Measurements from ENCODE around the gene PASK. TPM values are rescaled to one million over a fixed set of nuclear protein-coding genes. Genes with fewer than 3 reads are reported as not detected.
A peak's percentile ranks its signal among the peaks of the same experiment; 100 is the strongest.

The PASK gene
- total and polyA plus RNA-seq, 2 donors from 2014 or later, result 3.1 to 26.0 TPM

DNA sequence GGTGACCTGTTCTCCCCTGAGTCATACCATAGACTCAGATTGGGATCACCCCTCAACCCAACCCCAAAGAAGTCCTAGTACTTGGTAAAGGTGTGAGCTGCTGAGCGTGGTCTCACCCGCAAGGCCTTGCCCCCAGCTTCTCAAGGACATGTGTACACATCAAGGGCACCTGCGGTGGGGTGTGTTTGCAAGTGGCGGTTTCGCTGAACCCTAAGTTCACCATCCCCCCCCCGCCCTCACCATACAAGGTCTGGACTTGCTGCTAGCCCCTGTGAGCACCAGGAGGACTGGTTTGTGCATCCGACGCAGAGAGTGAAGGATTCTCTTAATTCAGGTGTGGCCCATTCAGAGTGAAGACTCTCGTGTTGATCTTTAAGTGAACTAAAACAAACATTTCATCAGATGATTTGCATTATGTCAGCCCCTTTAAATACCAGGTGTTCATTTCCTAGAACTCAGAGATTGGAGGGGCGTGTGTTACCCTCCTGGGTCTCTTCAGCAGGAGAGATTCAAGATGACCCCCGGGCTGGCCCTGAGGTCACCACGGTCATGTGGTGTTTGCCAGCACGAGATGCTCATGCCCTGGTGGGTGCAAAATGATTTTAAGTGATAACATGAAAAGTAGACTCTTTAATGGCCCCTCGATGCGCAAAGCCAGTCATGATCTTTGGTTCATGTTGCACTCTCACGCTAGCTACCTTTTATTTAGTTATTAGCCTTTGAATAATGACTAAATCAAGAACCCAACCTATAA lies 75.0 kb downstream of the PASK start:
- H3K9me3 ChIP-seq (ENCODE audit: control insufficient read depth in 2 of 3, insufficient read depth in 1 of 3, low read length in 3 of 3), result no peaks in the 10 kb centered on the region
- no peak overlapping the region for H3K4me3 ChIP-seq (ENCODE audit: low read length in 3 of 3)
- no peak overlapping the region for H3K9ac ChIP-seq (ENCODE audit: low read length in 3 of 3)
- FAIRE-seq (no peak), DNase-seq (peak in 1 of 5 donors; percentile 39)
- H3K4me1 ChIP-seq (ENCODE audit: control insufficient read depth in 2 of 3, insufficient read depth in 2 of 3, low read depth in 1 of 3, low read length in 3 of 3), result no peaks in the 10 kb centered on the region
- peaks cover 0 to 13% (median 6%) of the 10 kb centered on the region in 3 donors for H3K36me3 ChIP-seq (ENCODE audit: control insufficient read depth in 2 of 3, insufficient read depth in 3 of 3, low read length in 3 of 3)
- TF ChIP-seq, protein P1, sequence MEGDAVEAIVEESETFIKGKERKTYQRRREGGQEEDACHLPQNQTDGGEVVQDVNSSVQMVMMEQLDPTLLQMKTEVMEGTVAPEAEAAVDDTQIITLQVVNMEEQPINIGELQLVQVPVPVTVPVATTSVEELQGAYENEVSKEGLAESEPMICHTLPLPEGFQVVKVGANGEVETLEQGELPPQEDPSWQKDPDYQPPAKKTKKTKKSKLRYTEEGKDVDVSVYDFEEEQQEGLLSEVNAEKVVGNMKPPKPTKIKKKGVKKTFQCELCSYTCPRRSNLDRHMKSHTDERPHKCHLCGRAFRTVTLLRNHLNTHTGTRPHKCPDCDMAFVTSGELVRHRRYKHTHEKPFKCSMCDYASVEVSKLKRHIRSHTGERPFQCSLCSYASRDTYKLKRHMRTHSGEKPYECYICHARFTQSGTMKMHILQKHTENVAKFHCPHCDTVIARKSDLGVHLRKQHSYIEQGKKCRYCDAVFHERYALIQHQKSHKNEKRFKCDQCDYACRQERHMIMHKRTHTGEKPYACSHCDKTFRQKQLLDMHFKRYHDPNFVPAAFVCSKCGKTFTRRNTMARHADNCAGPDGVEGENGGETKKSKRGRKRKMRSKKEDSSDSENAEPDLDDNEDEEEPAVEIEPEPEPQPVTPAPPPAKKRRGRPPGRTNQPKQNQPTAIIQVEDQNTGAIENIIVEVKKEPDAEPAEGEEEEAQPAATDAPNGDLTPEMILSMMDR (IDR thresholded peaks at IDR 0.05; ENCODE audit: borderline replicate concordance, extremely low read depth, insufficient read depth), result no peak
- intact Hi-C loops (cut with DNase I), result no loop called here
- no peaks in the 10 kb centered on the region for H3K27me3 ChIP-seq (ENCODE audit: control insufficient read depth, insufficient read depth, low read length)
- no peak overlapping the region for H3K27ac ChIP-seq (ENCODE audit: low read depth in 2 of 2, low read length in 2 of 2)

DNA sequence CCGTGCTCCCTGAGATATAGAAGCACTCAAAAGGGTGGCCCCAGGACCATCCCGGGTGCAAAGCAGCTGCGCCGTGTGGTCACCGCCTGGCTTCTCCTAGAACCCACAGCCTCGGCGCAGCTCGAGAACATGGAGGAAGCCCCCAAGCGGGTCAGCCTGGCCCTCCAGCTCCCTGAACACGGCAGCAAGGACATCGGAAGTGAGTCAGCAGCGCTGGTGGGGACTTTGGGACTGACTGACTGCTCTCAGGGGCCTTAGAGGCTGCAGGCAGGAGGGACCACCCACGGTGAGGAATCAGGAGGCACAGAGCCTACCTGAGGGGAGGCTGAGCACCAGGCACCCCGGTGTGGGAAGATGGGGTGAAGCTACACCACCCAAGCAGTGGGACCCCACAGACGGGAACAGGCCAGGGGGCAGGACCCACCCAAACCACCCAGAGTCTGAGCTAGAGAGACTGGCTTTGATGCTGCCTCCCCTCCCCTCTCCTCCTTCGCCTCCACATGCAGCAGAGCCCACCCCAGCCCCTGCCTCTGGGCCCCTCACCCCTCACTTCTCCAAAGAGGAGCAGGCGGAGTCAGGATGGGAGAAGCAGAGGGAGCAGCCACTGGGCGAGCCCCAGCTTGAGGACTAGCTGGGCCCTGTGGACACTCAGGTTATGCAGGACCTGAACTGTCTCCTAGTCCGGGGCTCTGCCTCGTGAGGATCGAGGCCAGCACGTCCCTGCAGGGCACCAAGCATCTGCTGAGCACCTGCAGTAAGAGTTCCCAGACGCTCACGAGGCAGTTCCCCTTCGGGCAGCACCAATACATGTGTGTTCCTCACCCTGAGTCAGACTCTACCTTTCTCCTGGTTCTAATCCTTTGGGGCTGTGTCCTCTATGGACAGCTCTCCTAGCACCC lies 75.9 kb downstream of the PASK start:
- FAIRE-seq (no peak), DNase-seq (peak in 1 of 5 donors; percentile 61)
- intact Hi-C loops (cut with DNase I), result no loop called here
- H3K4me3 ChIP-seq (ENCODE audit: low read length in 3 of 3), result no peak overlapping the region
- no peak overlapping the region for H3K27ac ChIP-seq (ENCODE audit: low read depth in 2 of 2, low read length in 2 of 2)
- no peaks in the 10 kb centered on the region for H3K4me1 ChIP-seq (ENCODE audit: control insufficient read depth in 2 of 3, insufficient read depth in 2 of 3, low read depth in 1 of 3, low read length in 3 of 3)
- H3K27me3 ChIP-seq (ENCODE audit: control insufficient read depth, insufficient read depth, low read length), result no peaks in the 10 kb centered on the region
- no peaks in the 10 kb centered on the region for H3K9me3 ChIP-seq (ENCODE audit: control insufficient read depth in 2 of 3, insufficient read depth in 1 of 3, low read length in 3 of 3)
- H3K36me3 ChIP-seq (ENCODE audit: control insufficient read depth in 2 of 3, insufficient read depth in 3 of 3, low read length in 3 of 3), result peaks cover 0 to 13% (median 6%) of the 10 kb centered on the region in 3 donors
- H3K9ac ChIP-seq (ENCODE audit: low read length in 3 of 3), result no peak overlapping the region
- TF ChIP-seq, protein P1 (IDR thresholded peaks at IDR 0.05; ENCODE audit: borderline replicate concordance, extremely low read depth, insufficient read depth), result no peak

DNA sequence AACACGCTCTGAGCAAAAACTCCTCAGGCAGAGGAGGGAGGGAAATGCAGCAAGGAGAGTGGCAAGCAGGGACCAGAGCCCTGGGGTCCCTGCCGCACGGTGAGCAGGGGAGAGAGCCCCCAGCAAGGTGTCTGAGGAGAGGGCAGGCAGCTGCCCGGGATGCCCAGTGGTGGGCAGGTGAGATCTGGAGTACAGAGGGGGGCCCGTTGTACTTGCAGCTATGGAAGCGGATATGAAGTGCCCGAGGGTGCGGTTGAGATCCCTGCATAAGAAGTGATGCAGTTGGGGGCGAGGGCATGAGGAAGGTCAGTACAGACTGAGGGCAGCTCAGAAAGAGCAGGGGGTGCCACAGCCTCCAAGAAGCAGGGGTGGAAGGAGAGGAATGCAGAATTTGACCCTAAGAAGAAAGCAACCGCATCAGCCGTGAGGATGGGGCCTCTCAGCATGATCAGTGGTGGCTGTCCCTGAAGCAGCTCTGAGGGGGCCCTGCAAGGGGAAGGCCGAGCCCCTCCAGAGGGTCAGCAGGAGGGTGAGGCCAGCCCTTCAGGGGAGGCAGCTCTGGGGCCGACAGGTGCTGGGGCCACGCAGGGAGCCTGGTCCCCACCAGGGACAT lies 76.6 kb downstream of the PASK start:
- DNase-seq (peak in 1 of 5 donors; percentile 54), FAIRE-seq (no peak)
- H3K4me3 ChIP-seq (ENCODE audit: low read length in 3 of 3), result no peak overlapping the region
- intact Hi-C loops (cut with DNase I), result no loop called here
- no peak overlapping the region for H3K9ac ChIP-seq (ENCODE audit: low read length in 3 of 3)
- no peaks in the 10 kb centered on the region for H3K4me1 ChIP-seq (ENCODE audit: control insufficient read depth in 2 of 3, insufficient read depth in 2 of 3, low read depth in 1 of 3, low read length in 3 of 3)
- H3K27ac ChIP-seq (ENCODE audit: low read depth in 2 of 2, low read length in 2 of 2), result no peak overlapping the region
- H3K9me3 ChIP-seq (ENCODE audit: control insufficient read depth in 2 of 3, insufficient read depth in 1 of 3, low read length in 3 of 3), result no peaks in the 10 kb centered on the region
- no peaks in the 10 kb centered on the region for H3K27me3 ChIP-seq (ENCODE audit: control insufficient read depth, insufficient read depth, low read length)
- TF ChIP-seq, protein P1 (IDR thresholded peaks at IDR 0.05; ENCODE audit: borderline replicate concordance, extremely low read depth, insufficient read depth), result no peak
- H3K36me3 ChIP-seq (ENCODE audit: control insufficient read depth in 2 of 3, insufficient read depth in 3 of 3, low read length in 3 of 3), result peaks cover 0 to 13% (median 6%) of the 10 kb centered on the region in 3 donors

All from kidney (tissue), 14 donors.